GM21723 (cell line): ENCODE measurements around the gene LRCH3.

Experiments used
- ATAC-seq: cut with Tn5 transposase; IDR thresholded peaks from one replicate; pipeline ENCODE4 v1.9.1; 2021; ENCODE audit warnings: mild to moderate bottlenecking, moderate library complexity; ENCODE audit not compliant: unreplicated experiment

The LRCH3 gene

DNA sequence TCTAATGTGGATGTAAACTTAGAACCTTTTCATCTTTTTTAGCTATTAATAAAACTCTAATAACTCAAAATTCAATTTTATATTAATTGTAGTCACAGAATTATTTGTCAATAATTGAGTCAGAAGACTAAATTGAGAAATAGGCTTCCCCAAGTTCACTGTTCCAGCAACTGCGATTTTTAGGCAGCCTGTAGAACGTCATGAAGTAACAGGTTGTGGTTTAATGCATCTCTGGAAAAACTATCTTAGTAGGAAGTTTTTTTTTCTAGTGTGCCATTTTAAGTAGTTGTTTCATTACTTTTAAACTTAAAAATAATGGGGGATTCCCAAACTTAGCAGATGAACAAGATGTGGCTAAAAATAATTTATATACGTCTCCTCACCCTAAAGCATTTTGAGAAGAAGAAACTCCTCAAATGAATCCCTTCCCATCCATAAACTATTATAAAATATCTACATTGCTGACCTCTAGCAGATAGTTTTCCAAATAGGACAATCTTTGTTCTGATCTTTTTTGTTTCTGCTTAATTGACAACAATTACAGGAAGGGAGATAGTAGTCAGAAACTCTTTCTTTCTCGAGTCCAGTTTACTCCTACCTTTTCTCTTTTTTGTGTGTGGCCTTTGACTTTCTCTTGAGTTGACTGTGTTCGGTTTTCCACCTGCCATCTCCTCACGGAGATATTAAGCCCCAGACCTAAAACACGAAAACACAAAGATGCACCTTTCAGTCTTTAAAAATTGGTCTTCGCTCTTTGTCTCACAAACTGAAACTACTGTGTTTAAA, 43.1 kb downstream of the LRCH3 start:
- ATAC-seq: no peak

DNA sequence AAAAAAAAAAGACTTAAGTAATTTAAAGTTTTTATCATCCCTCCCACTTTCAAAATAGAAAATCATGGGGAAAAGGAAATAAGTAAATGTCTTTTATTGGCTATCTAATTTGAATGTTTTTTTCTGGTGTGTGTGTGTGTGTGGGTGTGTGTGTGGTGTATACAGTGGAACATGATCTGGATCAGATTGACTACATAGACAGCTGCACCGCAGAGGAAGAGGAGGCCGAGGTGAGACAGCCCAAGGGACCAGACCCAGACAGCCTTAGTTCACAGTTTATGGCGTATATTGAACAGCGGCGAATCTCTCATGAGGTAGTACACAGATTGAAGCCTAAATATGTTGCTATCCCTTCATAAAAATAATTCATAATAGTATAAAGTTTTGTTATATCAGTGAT, 44.5 kb downstream of the LRCH3 start:
- ATAC-seq: no peak

DNA sequence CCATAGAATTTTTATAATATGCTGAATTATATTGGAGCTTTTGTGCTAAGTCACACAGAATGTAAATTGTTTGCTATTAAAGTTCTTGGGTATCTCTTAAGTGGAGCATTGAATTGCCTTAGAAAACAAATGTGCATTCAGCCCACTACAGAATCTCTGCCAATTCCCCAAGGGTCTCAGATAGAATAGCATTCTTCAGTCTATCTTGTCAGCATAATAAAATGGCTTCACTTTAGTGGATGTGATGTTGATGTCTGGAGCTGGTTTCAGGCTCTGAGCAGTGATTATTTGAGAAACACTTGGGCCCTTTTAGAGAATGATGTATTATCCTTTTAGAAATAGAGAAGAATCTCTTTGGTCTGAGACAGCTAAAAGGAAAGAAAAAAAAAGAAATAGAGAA, 45.2 kb downstream of the LRCH3 start:
- no peak for ATAC-seq

DNA sequence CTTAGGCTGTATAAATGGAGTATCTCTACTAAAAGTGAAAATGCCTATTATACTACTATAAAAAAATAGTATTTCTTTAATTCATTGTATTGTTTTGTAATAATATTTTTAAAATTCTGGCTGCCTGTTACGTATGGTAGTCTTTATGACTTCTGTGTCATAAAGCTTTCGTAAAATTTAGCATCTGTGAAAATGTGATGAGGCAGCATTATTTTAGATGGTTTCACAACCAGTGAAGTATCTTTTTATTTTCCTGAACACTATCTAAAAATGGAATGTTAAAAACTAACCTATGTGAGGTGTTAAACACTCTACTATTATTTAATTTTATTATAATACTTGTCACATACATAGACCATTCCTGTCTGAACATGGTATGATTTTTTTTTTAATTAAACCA, 46.2 kb downstream of the LRCH3 start:
- no peak for ATAC-seq

DNA sequence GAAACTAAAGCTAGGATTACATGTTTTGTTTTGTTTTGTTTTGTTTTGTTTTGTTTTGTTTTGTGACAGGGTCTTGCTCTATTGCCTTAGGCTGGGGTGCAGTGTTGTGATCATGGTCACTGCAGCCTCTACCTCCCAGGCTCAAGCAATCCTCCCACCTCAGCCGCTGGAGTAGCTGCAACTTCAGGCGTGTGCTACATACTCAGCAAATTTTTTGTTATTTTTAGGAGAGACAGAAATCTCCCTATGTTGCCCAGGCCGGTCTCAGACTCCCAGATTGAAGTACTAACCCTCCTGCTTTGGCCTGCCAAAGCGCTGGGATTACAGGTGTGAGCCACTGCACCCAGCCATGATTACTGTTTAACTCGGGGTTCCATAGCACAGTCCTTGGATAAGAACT, 50.7 kb downstream of the LRCH3 start:
- ATAC-seq: no peak

DNA sequence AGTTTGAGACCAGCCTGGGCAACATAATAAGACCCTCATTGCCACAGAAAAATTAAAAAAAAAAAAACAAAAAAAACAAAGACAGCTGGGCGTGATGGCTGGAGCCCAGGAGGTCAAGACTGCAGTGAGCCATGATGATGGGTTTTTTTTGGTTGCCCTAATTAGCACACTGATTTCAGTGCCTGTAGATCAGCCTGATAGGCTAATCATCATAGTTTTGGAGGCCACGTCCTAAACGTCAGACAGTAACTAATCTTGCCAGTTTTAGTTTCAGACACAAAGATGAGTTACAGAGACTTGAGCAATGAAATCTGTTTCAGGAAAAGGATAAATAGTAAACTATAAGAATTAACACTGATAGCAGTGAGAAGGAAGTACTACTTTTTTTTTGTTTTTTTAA, 55.4 kb downstream of the LRCH3 start:
- ATAC-seq: no peak

DNA sequence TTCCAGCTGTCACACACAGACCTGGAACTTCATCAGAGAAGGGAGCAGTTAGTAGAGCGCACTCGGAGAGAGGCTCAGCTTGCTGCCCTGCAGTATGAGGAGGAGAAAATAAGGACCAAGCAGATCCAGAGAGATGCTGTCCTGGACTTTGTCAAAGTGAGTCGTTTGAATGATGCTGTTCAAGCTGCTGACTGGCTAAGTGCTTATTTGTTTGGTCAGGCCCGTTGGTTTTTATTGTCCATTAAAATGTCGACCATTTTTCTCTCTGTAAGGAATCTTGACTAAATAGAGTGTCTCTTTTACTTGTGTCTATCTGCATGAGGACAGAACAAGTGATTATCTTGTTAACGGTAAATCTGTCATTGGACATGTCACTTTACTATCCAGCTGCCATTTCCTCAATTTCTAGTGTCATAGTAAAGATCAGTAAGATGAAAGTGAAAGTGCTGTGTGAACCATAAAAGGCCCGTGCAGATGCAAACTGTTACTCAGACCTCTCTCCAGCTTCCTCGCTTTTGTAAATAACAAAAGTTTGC, 56.9 kb downstream of the LRCH3 start:
- ATAC-seq: peak; percentile 82

DNA sequence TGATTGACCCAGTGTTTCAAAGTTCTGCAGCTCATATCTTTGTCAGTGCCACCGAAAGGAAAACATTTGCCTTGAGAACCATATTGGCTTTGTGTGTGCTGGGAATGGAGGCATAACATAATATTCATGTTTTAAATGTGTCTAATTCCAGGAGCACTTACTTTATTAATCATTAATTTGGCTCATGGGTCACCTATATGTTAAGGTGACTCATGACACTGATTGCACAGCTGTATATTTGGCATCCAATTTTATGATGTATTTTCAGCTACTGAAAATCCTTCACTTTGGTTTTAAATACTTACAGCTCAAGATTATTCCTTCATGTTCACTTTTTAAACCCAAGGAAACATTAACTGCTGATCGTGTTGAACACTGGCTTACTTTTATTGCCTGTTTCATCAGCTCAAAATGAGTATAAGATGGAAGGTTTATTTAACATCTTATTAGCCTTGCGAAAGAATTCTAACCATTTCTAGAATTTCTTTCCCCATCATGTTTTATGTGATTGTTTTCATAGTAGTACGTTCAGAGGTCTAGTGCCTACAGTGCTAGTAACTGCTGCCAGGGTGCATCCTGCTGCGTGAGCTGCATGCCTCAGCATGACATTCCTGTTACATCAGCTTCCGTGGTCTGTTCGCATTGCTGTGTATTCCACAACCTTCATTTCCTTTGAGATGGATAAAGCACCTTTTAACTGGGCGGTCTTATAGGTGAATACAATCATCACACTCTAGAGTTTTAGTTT, 63.7 kb downstream of the LRCH3 start:
- ATAC-seq: no peak

DNA sequence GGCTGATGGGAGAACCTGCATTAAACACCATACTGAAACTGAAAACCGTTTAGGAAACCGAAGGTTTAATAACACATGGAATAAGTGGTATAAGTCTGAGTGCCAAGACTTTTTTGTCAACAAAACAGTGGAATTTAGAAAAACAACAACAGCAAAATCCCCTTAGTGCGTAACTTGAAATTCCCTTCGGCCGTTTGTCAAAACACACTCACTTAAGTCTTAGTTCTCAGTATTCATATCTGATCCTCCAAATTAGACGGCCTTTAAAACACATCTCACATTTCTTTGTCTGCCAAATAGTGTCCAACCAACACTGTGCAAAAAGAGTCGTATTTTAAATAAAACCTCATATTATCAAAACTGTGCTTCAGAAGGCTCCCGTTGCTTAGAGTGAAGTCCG, 64.5 kb downstream of the LRCH3 start:
- no peak for ATAC-seq

DNA sequence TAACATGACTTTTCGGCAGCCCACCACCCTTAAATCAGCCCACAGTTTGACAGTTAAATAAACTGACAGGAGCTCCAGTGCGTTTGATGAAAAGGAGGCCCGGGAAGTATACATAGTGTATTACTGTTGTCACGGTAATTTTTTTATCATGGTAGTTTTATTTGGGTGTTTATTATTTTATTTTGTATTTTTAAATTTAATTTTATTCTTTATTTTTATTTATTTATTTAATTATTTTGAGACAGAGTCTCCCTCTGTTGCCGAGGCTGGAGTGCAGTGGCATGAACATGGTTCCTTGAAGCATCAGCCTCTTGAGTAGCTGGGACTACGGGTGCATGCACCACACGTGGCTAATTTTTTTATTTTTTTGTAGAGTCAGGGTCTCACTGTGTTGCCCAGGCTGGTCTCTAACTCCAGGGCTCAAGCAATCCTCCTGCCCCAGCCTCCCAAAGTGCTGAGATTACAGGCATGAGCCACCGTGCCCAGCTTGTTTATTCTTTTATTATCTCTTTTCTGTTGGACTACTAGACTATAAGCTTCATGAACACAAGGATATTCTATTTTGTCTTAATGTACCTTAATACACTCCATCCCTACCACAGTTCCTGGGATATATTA, 65.3 kb downstream of the LRCH3 start:
- ATAC-seq: no peak

DNA sequence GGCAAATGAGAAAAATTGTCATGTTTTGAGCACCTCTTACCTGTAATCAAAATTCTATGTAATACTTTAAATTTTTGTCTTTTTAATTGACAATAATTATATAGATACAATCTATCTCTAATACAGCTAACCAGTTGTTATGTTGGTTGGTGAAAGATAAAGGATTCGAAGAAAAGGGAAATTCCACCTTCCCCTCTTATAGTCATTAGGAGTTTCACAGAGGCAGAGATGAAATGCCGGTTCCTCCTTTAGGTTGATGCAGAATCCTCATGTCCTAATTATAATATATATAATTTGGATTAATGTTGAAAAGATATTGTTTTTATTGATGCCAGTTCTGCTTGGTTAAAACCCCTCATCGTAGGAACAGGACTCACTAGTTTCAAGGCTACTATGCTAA, 67.1 kb downstream of the LRCH3 start:
- ATAC-seq: no peak

DNA sequence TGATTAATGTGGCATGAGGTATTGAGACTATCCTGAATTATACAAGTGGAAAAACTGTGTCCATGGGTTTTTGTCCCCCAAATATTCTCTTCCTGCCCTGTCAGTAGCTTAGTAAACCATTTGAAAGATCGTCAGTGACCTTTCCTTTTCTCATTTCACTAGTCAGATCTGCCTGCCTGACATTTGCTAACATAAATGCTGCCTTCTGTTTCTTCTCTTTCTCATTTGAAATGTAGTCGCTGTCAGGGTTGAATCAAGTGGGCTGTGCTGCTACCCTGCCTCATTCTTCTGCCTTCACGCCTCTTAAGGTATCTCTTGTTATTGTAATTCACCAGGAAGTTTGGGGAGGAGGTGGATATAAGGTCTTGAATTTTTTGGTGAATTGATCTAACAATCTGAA, 67.5 kb downstream of the LRCH3 start:
- ATAC-seq: no peak

DNA sequence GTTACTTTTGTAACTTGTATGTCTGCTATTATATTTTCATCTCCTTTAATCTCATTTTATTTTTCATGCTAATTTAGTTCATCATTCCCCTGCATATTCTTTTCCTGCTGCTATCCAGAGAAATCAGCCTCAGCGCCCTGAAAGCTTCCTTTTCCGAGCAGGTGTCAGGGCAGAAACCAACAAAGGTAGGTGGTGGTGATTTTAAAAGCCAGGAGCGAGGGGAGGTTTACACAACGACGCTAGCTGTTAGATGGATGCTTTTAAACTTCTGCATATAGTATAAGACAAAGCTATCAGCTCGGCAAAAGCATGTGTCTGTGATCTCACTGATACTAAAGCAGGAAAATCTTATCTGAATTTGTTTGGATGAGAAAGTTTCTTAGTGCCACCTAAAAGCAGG, 75.0 kb downstream of the LRCH3 start:
- no peak for ATAC-seq

DNA sequence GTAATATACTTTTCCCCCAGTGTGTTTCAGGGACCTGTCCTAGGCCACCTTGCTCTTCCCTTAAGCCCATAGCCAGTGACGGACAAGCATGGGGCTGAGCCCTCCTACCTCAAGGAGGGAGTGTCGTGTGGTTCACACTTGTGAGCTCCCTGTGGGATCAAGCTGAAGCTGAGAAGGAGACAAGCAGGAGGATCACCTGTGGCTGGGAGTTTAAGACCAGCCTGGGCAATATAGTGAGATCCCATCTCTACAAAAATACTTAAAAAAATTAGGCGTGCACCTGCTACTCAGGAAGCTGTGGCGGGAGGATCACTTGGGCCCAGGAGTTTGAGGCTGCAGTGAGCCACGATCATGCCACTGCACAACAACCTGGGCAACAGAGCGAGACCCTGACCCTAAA, 82.3 kb downstream of the LRCH3 start:
- ATAC-seq: no peak

DNA sequence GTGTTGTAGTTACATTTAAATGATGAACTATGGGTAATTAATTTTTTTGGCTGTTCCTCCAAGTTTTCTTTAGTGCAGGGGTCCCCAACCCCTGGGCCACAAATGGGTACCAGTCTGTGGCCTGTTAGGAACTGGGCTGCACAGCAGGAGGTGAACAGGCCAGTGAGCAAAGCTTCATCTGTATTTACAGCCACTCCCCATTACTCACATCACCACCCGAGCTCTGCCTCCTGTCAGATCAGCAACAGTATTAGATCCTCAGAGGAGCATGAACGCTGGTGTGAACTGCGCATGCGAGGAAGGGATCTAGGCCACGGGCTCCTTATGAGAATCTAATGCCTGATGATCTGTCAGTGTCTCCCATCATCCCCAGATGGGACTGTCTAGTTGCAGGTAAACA, 83.0 kb downstream of the LRCH3 start:
- no peak for ATAC-seq

DNA sequence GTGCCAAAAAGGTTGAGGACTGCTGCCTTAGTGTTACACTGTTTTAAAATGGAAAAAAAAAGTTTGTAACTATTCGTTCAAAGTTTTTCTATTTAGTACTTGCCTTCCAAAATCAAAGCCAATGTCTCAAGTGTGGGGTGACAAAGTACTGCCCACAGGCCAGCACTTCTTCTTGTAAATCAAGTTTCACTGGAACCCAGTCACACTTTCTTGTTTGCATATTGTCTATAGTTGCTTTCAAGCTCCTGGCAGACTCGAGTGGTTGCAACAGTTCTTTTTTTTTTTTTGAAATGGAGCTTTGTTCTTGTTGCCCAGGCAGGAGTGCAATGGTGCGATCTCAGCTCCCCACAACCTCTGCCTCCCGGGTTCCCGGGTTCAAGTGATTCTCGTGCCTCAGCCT, 83.6 kb downstream of the LRCH3 start:
- ATAC-seq: no peak

DNA sequence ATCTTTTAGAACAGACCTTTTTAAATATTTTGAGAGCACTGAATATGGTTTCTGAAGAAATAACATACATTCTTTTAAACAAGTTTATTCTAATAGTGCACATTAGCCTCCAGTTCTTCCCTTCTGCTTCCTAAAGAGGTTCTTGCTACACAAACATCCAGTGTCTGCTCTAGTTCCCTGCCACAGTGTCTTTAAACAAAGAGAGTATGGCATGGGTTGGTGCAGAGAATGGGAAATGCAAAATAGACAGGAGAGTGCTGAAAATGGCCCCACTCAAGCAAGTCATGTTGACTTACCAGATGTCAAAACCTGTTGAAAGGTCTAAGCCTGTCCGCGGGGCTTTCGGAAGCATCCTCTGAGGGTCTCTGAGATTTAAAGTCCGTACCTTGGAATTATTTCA, 86.8 kb downstream of the LRCH3 start:
- no peak for ATAC-seq

DNA sequence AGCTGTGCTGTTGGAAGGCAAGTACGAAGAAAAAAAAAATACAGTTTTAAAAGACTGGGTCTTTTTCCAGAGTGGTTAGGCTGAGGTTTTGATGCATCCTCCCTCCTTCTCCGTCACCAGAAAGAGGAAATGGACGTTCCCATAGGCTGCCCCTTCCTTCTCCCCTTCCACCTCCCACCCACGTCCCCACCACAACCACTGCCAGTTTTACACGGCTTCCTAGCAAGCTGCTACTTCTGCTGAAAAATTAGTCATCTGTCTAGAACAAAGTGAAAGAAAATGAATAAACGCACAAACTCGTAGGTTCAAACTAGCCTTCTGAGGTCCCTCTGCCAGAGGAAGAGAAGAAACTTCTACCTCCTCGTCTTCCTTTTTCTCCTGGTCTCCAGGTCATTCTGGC, 87.4 kb downstream of the LRCH3 start:
- ATAC-seq: no peak

DNA sequence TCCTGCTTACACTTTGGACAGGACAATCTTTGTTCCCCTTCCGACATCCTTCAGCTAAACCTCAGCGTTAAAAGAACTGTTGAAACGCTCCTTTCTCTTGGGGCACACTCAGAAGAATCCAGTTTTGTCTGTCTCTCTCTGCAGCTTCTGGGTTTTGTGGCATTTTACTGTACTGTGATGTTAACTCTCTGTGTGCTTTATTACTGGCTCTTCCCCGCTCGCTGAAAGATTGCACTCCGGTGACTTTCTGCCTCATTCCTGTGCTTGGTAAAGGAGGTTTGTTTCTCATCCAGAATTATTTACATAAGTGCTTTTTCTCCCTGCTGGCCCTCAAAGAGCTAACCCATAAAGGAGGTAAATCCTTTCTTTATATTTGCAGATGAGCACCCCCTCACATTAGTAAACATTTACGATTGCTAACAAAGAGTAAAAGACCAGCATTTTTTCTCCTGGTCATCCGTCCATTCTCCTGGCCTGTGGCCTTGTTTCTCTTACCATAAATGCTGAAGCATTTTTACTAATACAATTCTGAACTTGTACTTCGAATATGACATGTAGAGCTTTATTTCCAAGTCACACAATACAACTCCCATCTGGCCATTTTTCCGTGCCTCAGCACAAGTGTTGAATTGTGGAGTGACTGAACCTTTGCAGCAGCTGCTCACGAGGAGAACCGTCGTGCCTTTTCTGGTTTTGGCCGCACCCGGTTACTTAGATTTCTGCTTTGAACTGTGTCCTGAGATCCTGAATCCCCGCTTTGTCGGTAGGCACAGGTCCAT, 89.6 kb downstream of the LRCH3 start:
- ATAC-seq: no peak

DNA sequence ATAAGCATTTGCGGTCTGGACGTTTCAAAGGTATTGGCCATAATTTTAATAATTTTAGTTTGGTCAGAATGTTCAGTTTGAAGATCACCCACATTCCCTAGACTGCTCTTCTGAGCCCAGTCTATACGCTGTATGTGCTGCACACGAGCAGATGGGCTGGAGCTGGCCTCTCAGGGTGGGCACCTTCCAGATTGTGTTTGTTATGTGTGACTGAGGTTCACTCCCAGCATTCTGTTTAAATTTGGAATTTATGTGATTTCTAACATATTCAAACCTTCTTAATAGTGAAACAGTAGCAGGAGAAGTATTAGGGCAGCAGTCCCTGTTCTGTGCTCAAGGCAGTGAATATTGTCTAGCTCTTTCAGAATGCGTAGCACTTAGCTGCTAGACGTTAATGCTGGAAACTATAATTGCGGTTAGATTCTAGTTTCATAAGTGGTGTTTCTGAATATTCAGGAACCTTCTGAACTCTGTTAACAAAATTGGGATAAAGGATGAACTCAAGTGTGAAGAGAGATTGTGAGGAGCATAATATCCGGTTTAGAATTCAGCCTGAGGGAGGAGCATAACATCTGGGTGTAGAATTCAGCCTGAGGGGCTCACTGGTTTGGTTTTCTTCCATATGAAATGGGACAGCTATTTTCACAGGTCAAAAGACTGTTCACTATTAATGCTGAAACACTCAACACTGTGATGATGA, 90.4 kb downstream of the LRCH3 start:
- ATAC-seq: no peak

DNA sequence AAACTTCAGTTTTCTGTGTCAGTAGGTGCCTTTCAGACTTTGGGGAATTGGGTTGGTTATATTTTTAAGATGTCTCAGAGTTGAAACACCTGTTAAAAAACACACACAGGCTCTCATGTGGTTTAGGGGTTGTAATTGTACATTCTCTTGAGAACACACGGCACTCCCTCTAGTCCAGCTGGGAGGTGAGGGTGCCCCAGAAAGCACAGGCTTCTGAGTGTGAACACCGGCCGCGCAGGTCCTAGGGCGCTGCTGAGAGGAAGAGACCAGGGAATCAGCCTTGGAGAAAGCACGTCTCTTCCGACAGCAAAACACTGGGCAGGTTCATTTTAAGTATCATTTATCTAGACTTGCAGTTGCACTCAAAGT, 90.9 kb downstream of the LRCH3 start:
- no peak for ATAC-seq
